Colonic mucosa (tissue), 4 donors: Measurements from ENCODE around the gene CTSD. TPM values are rescaled to one million over a fixed set of nuclear protein-coding genes. Genes with fewer than 3 reads are reported as not detected.

Source experiments
- DNase-seq: peaks from one replicate; pipeline ENCODE4 v3.0.0-alpha.2; 2020
- H3K27ac ChIP-seq: fragments of 200-600 bp; one replicate; pipeline ENCODE4 v1.8.0; 2021
- H3K27me3 ChIP-seq: fragments of 200-600 bp; one replicate; pipeline ENCODE4 v1.8.0; 2021
- H3K36me3 ChIP-seq: fragments of 200-600 bp; one replicate; pipeline ENCODE4 v1.8.0; 2021
- H3K4me1 ChIP-seq: fragments of 200-600 bp; one replicate; pipeline ENCODE4 v1.8.0; 2021; ENCODE audit warnings: mild to moderate bottlenecking
- H3K4me3 ChIP-seq: fragments of 200-600 bp; one replicate; pipeline ENCODE4 v1.8.0; 2021
- H3K9ac ChIP-seq, 2 donors: one replicate each; pipeline ENCODE4 v1.7.0; 2013; ENCODE audit warnings: control low read depth in 2 of 2, low read depth in 2 of 2, low read length in 2 of 2
- H3K9me3 ChIP-seq: fragments of 200-600 bp; one replicate; pipeline ENCODE4 v1.8.0; 2021
- intact Hi-C: fragments of 100-400 bp; cut with DNase I; formaldehyde crosslinking; loops from one replicate; pipeline ENCODE4 v1.14.1; 2022
- total RNA-seq, 2 donors: library from RNA; stranded (reverse); fragmentation: NEBNext Ultra II Directional in 1 of 2; extraction: Animal tissue kit (Norgen Biotek cat#: 25700) in 1 of 2; gene quantifications; one replicate each; pipeline ENCODE4 v1.2.1, GENCODE V29; 2021
- TF ChIP-seq, protein P1 (sequence below): fragments of 200-600 bp; IDR thresholded peaks from one replicate; pipeline ENCODE4 v1.8.0; 2022; ENCODE audit warnings: antibody characterized with exemption, mild to moderate bottlenecking
- donor health status: healthy.
- donor health status: DM: no; HTN: no; CAD: no.
- donor health status: DM: no; HTN: no; CAD: no.

The CTSD gene
- total RNA-seq, 2 donors from 2014 or later: 633 to 887 TPM

DNA sequence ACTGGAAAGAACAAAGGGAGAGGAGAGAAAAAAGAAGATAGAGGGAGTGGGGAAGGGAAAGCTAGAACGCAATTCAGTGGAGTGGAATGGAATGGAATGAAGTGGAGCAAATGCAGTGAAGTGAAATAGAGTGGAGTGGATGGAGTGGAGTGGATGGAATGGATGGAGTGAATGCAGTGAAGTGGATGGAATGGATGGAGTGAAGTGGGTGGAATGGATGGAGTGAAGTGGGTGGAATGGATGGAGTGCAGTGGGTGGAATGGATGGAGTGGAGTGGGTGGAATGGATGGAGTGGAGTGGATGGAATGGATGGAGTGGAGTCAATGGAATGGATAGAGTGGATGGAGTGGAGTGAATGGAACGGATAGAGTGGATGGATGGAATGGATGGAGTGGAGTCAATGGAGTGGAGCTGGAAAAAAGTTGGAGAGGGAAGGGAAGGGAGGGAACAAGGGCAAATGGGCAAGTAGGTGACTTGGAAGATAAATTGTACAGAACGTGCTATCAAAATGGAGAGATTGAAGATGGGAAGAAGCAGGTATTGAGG, 27.2 kb downstream of the CTSD start:
- Histone ChIP-seq H3K27me3 (no peaks in the 10 kb centered on the region), H3K36me3 (no peaks in the 10 kb centered on the region), H3K4me3 (no peak overlapping the region), H3K9ac (no peak overlapping the region), H3K27ac (no peak overlapping the region), H3K9me3 (no peaks in the 10 kb centered on the region), H3K4me1 (no peaks in the 10 kb centered on the region)
- TF ChIP-seq, protein P1, sequence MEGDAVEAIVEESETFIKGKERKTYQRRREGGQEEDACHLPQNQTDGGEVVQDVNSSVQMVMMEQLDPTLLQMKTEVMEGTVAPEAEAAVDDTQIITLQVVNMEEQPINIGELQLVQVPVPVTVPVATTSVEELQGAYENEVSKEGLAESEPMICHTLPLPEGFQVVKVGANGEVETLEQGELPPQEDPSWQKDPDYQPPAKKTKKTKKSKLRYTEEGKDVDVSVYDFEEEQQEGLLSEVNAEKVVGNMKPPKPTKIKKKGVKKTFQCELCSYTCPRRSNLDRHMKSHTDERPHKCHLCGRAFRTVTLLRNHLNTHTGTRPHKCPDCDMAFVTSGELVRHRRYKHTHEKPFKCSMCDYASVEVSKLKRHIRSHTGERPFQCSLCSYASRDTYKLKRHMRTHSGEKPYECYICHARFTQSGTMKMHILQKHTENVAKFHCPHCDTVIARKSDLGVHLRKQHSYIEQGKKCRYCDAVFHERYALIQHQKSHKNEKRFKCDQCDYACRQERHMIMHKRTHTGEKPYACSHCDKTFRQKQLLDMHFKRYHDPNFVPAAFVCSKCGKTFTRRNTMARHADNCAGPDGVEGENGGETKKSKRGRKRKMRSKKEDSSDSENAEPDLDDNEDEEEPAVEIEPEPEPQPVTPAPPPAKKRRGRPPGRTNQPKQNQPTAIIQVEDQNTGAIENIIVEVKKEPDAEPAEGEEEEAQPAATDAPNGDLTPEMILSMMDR: no peak
- DNase-seq: no peak
- intact Hi-C loops: loop anchor here (10.0 kb wide), 1 partner anchor 68 kb away; no protein-coding TSS in a partner anchor

DNA sequence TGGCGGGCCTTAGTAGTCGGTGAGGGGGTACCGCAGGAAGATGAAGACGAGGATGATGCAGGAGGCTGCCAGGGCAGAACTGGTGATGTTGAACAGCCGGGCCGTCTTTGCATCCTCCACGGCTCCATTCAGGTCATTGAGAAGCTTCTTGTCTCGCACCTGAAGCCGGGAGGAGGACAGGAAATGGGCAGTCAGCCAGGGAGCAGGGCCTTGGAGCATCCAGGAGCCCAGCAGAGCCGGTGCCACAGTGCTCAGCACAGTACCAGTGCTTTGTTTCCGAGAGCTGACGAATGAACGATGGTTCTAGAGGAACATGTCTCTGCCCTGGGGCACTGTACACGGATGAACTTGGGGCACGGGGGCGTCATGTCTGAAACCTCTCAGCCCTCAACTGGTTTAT, 28.5 kb downstream of the CTSD start:
- intact Hi-C loops: loop anchor here (10.0 kb wide), 1 partner anchor 70 kb away; no protein-coding TSS in a partner anchor
- no peaks in the 10 kb centered on the region for H3K36me3 ChIP-seq
- H3K9me3 ChIP-seq: no peaks in the 10 kb centered on the region
- no peak overlapping the region for H3K9ac ChIP-seq
- no peaks in the 10 kb centered on the region for H3K4me1 ChIP-seq
- H3K27me3 ChIP-seq: no peaks in the 10 kb centered on the region
- DNase-seq: no peak
- TF ChIP-seq, protein P1: no peak
- no peak overlapping the region for H3K27ac ChIP-seq
- H3K4me3 ChIP-seq: no peak overlapping the region

DNA sequence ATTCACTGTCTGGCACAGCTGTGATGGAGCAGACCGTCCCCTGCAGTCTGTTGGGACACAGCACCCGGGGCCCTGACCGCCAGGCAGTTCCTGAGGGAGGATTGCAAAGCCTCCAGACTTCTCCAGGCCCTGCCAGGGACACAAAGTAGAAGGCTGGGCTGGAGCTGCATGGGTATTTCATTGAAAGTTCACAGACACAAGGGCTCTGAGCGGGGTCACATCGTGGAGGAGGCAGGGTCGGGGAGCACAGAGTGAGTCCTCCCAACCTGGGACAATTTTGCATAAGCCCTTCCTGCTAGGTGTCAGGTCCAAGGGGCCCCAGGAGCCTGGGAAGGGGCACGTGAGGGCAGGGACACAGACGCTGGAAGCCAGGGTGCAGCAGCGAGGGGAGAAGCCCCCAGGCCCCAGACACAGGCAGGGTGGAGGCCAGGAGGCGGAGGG, 29.1 kb downstream of the CTSD start:
- H3K9me3 ChIP-seq: no peaks in the 10 kb centered on the region
- no peak overlapping the region for H3K4me3 ChIP-seq
- no peaks in the 10 kb centered on the region for H3K4me1 ChIP-seq
- no peaks in the 10 kb centered on the region for H3K27me3 ChIP-seq
- no peaks in the 10 kb centered on the region for H3K36me3 ChIP-seq
- H3K9ac ChIP-seq: no peak overlapping the region
- intact Hi-C loops: loop anchor here (10.0 kb wide), 1 partner anchor 70 kb away; no protein-coding TSS in a partner anchor
- no peak for DNase-seq
- TF ChIP-seq, protein P1: no peak
- no peak overlapping the region for H3K27ac ChIP-seq

DNA sequence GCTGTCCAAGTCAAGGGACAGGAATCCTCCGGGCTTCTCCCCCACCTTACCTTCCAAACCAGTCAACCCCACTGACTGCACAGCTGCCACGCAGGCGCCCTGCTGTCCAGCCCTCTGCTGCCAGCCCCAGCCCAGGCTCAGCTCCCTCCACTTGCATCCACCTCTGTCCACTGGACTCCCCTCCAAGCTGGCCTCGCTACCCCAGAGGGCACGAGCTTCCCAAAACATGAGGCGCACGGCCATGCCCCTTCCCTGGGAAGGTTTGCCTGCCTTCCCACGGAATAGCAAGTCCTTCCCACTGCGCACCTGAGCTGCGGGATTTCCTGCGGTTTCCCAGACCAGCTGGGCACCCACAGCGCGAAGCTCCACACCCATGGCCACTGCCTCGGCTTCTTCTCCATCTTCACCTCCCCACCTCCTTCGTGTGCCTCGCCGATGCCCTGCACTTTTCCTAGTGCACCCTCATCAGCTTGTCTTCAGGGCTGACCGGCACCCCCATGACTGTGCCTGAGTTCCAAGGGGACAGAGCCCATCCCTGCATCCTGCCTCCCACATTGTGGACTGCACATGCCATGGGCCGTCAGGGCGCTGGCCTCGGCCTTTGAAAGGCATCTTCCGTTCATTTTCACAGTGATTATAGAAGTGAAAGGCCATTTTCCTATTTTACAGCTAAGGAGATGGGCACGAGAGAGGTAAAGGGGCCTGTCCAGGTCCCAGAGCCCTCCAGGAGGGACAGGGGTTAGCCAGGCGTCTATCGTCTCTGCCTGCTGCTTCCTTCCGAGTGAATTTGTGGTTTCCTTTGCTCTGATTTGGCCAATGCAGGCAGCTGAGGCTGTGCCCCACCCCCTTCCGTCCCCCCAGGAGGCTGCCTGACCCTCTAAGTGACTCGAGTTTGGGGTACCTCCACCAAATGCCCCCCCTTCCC, 29.7 kb downstream of the CTSD start:
- TF ChIP-seq, protein P1: no peak
- Histone ChIP-seq H3K9me3 (no peaks in the 10 kb centered on the region), H3K9ac (no peak overlapping the region), H3K36me3 (no peaks in the 10 kb centered on the region), H3K4me1 (no peaks in the 10 kb centered on the region), H3K4me3 (no peak overlapping the region), H3K27ac (no peak overlapping the region), H3K27me3 (no peaks in the 10 kb centered on the region)
- DNase-seq: no peak
- intact Hi-C loops: loop anchor here (10.0 kb wide), 1 partner anchor 71 kb away; no protein-coding TSS in a partner anchor

DNA sequence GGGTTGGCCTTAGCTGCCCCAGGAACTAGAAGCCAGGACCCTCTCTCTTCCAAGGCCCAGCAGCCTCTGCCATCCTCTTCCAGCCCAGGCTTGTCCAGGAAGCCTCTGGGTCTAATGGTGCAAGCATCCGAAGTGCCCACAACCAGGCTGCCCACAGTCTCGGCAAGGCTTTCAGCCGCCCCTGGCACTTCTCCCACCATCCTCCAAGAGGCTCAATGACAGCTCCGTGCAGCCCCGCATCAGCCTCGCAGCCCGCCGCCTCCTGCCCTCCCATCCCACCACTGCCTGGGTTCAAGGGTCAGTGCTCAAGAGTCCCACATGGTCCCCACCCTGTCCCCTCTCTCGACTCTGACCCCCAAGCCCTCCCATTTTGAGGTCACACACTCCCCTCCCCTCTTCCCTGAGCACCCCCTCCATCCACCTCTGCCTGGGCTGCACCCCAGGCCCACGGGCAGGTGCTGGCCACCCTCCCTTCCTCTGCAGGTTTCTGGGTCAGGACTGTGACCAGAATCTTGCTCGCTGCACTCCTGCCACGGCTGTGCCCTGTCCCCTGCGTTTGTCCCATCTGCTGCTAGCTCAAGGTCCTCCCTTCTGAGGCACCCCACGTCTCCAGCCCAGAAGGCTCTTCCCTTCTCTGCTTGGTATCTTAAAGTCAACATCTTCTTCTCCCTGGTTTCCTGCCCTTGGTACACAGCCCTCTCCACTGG, 30.6 kb downstream of the CTSD start:
- intact Hi-C loops: loop anchor here (10.0 kb wide), 1 partner anchor 72 kb away; no protein-coding TSS in a partner anchor
- no peaks in the 10 kb centered on the region for H3K9me3 ChIP-seq
- no peak for DNase-seq
- no peaks in the 10 kb centered on the region for H3K27me3 ChIP-seq
- no peak overlapping the region for H3K27ac ChIP-seq
- H3K4me3 ChIP-seq: no peak overlapping the region
- TF ChIP-seq, protein P1: no peak
- no peaks in the 10 kb centered on the region for H3K4me1 ChIP-seq
- H3K9ac ChIP-seq: no peak overlapping the region
- no peaks in the 10 kb centered on the region for H3K36me3 ChIP-seq
